ENCODE results near the gene R3HDML.

R3HDML gene

DNA sequence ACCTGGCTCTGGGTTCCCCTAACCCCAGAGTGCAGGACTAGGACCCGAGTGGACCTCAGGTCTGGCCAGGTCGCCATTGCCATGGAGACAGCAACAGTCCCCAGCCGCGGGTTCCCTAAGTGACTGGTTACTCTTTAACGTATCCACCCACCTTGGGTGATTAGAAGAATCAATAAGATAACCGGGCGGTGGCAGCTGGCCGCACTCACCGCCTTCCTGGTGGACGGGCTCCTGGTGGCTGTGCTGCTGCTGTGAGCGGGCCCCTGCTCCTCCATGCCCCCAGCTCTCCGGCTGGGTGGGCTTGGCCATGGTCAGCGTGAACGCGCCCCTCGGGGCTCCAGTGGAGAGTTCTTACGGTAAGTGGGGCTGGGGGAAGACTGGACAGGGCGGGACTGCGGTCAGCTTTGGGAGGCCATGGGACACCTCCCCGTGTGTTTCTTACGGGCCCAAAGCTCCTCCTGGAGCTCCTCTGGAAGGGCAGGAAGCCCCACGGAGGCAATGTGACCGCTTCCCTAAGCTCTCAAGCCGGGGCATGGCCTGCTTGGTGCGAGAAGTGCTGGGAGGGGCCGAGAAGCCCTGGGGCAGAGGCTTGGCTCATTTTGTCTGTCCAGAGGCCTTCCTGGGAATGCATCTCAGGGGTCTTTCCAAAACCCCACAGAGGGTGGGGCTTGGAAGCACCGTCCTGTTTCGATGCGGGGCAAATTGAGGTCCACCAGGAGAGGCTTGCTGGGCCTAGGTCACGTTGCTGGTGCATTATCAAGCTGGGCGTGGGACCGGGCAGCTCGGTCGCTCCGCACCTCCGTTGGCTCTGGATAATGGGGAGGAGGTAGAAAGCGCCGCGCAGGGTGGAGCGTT, 18.9 kb downstream of the R3HDML start, which contains the start of gene HNF4A:
Gene HNF4A, plus strand, starts transcription at position 202 of the 855 bp plus-strand sequence. Its CDS starts 106 bp downstream, at position 308.
- no peak within 1 kb of the TSS for H3K4me3 Mint-ChIP-seq
- H3K4me1 Mint-ChIP-seq = peaks cover 8% of the 10 kb centered on the region
- H3K36me3 Mint-ChIP-seq (ENCODE audit: low read depth) = no peaks in the 10 kb centered on the region
- H3K27ac Mint-ChIP-seq = no peak within 1 kb of the TSS
- DNase-seq = no peak
- H3K27me3 Mint-ChIP-seq (ENCODE audit: low read depth, poor library complexity) = no peaks in the 10 kb centered on the region
- H3K9me3 Mint-ChIP-seq = no peaks in the 10 kb centered on the region
- TF ChIP-seq, protein P1, sequence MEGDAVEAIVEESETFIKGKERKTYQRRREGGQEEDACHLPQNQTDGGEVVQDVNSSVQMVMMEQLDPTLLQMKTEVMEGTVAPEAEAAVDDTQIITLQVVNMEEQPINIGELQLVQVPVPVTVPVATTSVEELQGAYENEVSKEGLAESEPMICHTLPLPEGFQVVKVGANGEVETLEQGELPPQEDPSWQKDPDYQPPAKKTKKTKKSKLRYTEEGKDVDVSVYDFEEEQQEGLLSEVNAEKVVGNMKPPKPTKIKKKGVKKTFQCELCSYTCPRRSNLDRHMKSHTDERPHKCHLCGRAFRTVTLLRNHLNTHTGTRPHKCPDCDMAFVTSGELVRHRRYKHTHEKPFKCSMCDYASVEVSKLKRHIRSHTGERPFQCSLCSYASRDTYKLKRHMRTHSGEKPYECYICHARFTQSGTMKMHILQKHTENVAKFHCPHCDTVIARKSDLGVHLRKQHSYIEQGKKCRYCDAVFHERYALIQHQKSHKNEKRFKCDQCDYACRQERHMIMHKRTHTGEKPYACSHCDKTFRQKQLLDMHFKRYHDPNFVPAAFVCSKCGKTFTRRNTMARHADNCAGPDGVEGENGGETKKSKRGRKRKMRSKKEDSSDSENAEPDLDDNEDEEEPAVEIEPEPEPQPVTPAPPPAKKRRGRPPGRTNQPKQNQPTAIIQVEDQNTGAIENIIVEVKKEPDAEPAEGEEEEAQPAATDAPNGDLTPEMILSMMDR (IDR thresholded peaks at IDR 0.05) = no peak

DNA sequence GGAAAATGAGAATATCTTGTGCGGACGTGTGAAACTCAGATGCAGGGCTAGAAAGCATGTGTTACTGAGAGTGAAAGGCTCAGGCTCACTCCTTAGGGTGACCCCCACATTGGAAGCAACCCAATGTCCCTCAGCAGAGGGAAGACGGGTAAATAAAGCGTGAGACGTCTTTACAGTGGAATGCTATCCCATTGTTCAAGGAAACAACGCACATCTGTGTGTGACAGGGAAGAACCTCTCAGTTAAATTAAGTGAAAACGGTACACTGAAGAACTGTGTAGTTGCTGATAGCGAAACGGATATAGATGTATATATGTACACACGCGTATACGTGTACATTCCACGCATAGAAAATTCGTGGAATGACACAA, 19.5 kb downstream of the R3HDML start:
- Mint-ChIP-seq H3K4me1 (peaks cover 8% of the 10 kb centered on the region), H3K9me3 (no peaks in the 10 kb centered on the region), H3K4me3 (no peak overlapping the region), H3K36me3 (ENCODE audit: low read depth) (no peaks in the 10 kb centered on the region), H3K27me3 (ENCODE audit: low read depth, poor library complexity) (no peaks in the 10 kb centered on the region), H3K27ac (no peak overlapping the region)
- no peak for DNase-seq
- TF ChIP-seq, protein P1 (IDR thresholded peaks at IDR 0.05) = no peak

DNA sequence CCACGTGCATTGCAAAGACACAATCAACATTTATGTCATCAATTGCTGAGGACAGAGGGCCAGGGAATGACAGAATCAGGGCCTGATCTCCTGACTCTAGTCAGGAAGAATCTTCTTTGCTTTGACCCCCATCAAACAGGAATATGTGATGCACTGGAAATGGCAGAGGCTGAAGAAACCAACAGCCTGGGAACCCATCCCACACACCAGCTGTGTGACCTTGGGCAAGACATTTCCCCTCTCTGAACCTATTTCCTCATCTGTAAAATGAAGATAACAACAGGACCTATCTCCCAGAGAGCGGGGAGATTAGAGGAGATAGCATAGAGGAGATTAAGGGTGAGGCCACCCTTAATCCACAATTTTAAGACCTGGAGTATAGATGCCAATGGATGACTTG, 20.2 kb downstream of the R3HDML start:
- no peak overlapping the region for H3K27ac Mint-ChIP-seq
- H3K9me3 Mint-ChIP-seq = no peaks in the 10 kb centered on the region
- no peak for DNase-seq
- H3K36me3 Mint-ChIP-seq (ENCODE audit: low read depth) = no peaks in the 10 kb centered on the region
- H3K27me3 Mint-ChIP-seq (ENCODE audit: low read depth, poor library complexity) = peaks cover 4% of the 10 kb centered on the region
- no peak overlapping the region for H3K4me3 Mint-ChIP-seq
- H3K4me1 Mint-ChIP-seq = peaks cover 4% of the 10 kb centered on the region
- TF ChIP-seq, protein P1 (IDR thresholded peaks at IDR 0.05) = no peak

DNA sequence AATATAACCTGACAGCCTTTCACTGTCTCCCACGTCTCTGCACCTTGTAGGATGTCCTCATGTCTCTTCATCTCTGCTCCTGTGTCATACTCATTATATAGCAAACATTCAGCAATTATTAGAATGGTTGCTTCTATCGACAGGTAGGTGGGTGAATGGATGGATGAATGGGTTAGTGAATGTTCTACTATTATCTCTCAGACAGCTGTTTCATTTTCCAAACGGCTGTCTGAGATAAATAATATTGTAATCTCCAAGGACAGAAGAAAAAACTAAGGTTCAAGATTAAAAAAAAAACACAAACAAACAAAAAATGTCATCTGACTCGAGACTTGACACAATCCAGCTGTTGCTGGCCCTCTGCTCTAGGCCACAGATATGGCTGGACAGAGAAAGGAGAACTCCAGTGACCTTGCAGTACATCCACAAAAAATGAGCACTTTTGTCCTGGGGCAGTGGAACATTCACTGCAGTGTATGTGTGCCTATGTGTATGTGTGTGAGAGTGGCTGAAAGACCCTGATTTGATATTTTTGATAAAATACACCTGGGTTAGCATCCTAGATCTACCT, 20.8 kb downstream of the R3HDML start:
- DNase-seq = no peak
- H3K4me3 Mint-ChIP-seq = no peak overlapping the region
- peaks cover 7% of the 10 kb centered on the region for H3K27me3 Mint-ChIP-seq (ENCODE audit: low read depth, poor library complexity)
- H3K9me3 Mint-ChIP-seq = no peaks in the 10 kb centered on the region
- H3K4me1 Mint-ChIP-seq = no peaks in the 10 kb centered on the region
- TF ChIP-seq, protein P1 (IDR thresholded peaks at IDR 0.05) = no peak
- no peaks in the 10 kb centered on the region for H3K36me3 Mint-ChIP-seq (ENCODE audit: low read depth)
- H3K27ac Mint-ChIP-seq = no peak overlapping the region

DNA sequence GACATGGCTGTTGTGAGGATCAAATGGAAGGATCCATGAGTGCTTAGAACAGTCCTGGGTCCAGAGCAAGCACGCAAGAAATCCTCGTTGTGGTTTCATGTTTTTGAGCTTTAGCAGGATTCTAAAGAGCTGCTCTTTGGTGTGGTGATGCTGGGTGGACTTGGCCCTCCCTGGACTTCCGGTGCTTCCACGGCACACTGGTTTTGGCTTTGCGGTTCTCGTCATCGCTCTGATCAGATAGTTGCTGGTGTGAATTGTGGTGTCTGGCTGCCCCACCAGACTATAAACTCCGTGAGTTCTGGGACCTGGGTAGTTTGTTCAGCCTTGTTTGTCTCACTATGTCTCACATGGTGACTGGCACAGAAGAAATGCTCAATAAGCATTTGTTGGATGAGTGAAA, 21.9 kb downstream of the R3HDML start:
- no peaks in the 10 kb centered on the region for H3K9me3 Mint-ChIP-seq
- no peak overlapping the region for H3K4me3 Mint-ChIP-seq
- DNase-seq = no peak
- H3K27me3 Mint-ChIP-seq (ENCODE audit: low read depth, poor library complexity) = peaks cover 11% of the 10 kb centered on the region
- H3K4me1 Mint-ChIP-seq = no peaks in the 10 kb centered on the region
- no peaks in the 10 kb centered on the region for H3K36me3 Mint-ChIP-seq (ENCODE audit: low read depth)
- TF ChIP-seq, protein P1 (IDR thresholded peaks at IDR 0.05) = no peak
- no peak overlapping the region for H3K27ac Mint-ChIP-seq

Measured in nephron progenitor cell (in vitro differentiated cells).